Motor neuron (in vitro differentiated cells): ENCODE data around the gene DAZ4. TPM values are rescaled to one million over a fixed set of nuclear protein-coding genes. Genes with fewer than 3 reads are reported as not detected.
"Not testable (repeated sequence)": the region's sequence is repeated elsewhere in the genome, so short reads cannot be mapped to it uniquely, and the experiment has no call there.

Source experiments
- ATAC-seq, 8 experiments: fragments of 200-7000 bp; cut with Tn5 transposase; replicated peaks in 6 of 8; 2 replicates each; pipeline ENCODE4 v1.8.0; 2021; ENCODE audit warnings: mild to moderate bottlenecking in 8 of 8, moderate library complexity in 8 of 8
- H3K27ac ChIP-seq, 2 donors: fragments of 250-450 bp; sonication (Bioruptor Pico); 2 replicates each; pipeline ENCODE4 v1.9.0; 2021; ENCODE audit warnings: antibody characterized with exemption in 2 of 2, mild to moderate bottlenecking in 2 of 2, moderate library complexity in 1 of 2
- H3K4me1 ChIP-seq, 2 donors: fragments of 250-450 bp; sonication (Bioruptor Pico); replicated peaks in 1 of 2; 2 replicates each; pipeline ENCODE4 v1.6.1; 2021; ENCODE audit warnings: antibody characterized with exemption in 2 of 2, mild to moderate bottlenecking in 2 of 2, moderate library complexity in 1 of 2
- H3K4me3 ChIP-seq, 5 donors: fragments of 250-450 bp; sonication (Bioruptor Pico); 2 replicates each; pipeline ENCODE4 v1.9.0; 2021; ENCODE audit warnings: antibody characterized with exemption in 5 of 5, mild to moderate bottlenecking in 5 of 5, moderate library complexity in 4 of 5
- WGBS, 10 experiments: fragments of 450-650 bp; shearing (Covaris generic); methylation state at CpG; one replicate each; pipeline ENCODE4 v1.0.0; 2022; 5-methylcytosine and 5-hydroxymethylcytosine counted together
- in situ Hi-C, 9 experiments: fragments of 400-800 bp; cut with MboI; loops; one replicate each; pipeline ENCODE4 v1.15.0; 2021; ENCODE audit warnings: low sequenced_read_pairs in 9 of 9, low pct_unique_long_range_greater_than_20kb in 2 of 9; ENCODE audit not compliant: unreplicated experiment in 9 of 9
- total RNA-seq, 8 experiments: library from RNA; unstranded; fragments of 300-600 nt; gene quantifications; 2 replicates each; pipeline versions ENCODE4 v1.2.3 to v1.2.4, GENCODE V29; 2022

Gene DAZ4
- total RNA-seq, result not detected

GRCh38 chrY:24833619-24834018 lies at the start of gene DAZ4:
TSS of gene DAZ4 (plus strand) at chrY:24833919. CDS start at chrY:24834127, 208 bp downstream.
- H3K4me3 ChIP-seq, H3K4me1 ChIP-seq, H3K27ac ChIP-seq, in situ Hi-C loops, ATAC-seq: not testable (repeated sequence)
- no CpG with 5 or more reads among the region's 23 CpGs for WGBS, 10 experiments

- ATAC-seq, H3K4me1 ChIP-seq, H3K27ac ChIP-seq, in situ Hi-C loops, H3K4me3 ChIP-seq: not testable (repeated sequence)
- no CpG with 5 or more reads among the region's 23 CpGs for WGBS, 10 experiments
These were observed 20.4 kb upstream of the DAZ4 start, which contains the start of gene DAZ3 for GRCh38 chrY:24813293-24813692. TSS of gene DAZ3 (minus strand) at chrY:24813393. CDS start at chrY:24813185, 208 bp downstream.

GRCh38 chrY:24821836-24822235 lies 11.9 kb upstream of the DAZ4 start:
- H3K27ac ChIP-seq, H3K4me3 ChIP-seq, in situ Hi-C loops, ATAC-seq, H3K4me1 ChIP-seq: not testable (repeated sequence)
- WGBS, 10 experiments, result no CpG with 5 or more reads among the region's 3 CpGs

GRCh38 chrY:24824184-24824879 lies 9.4 kb upstream of the DAZ4 start:
- in situ Hi-C loops, result not testable (repeated sequence)

GRCh38 chrY:24825069-24825468 lies 8.7 kb upstream of the DAZ4 start:
- H3K27ac ChIP-seq, in situ Hi-C loops, H3K4me1 ChIP-seq, ATAC-seq, H3K4me3 ChIP-seq: not testable (repeated sequence)
- WGBS, 10 experiments, result no CpG with 5 or more reads among the region's 4 CpGs

More at GRCh38 chrY:24824184-24824879, 9.4 kb upstream of the DAZ4 start:
- H3K27ac ChIP-seq, ATAC-seq, H3K4me1 ChIP-seq, H3K4me3 ChIP-seq: not testable (repeated sequence)
- WGBS, 10 experiments, result no CpG with 5 or more reads among the region's 4 CpGs

Other genes starting within 250 kb of the DAZ4 start
- not detected for gene BPY2B, start 215.9 kb upstream of the DAZ4 start, total RNA-seq
- not detected for gene DAZ3, start 20.5 kb upstream of the DAZ4 start, total RNA-seq
- gene BPY2C, start 218.2 kb downstream of the DAZ4 start, total RNA-seq, result not detected